ENCODE results near the gene ARMC2. TPM values are rescaled to one million over a fixed set of nuclear protein-coding genes. Genes with fewer than 3 reads are reported as not detected.
A peak's percentile ranks its signal among the peaks of the same experiment; 100 is the strongest.

ARMC2 gene
- total RNA-seq, 1 donor from 2014 or later: 4.7 TPM

- Histone ChIP-seq H3K9ac (ENCODE audit: low read depth in 1 of 3, low read length in 3 of 3) (peak overlapping the region; percentile 55 to 78 (median 73)), H3K27ac (ENCODE audit: low read depth, low read length) (peak overlapping the region; percentile 85), H3K36me3 (ENCODE audit: control insufficient read depth in 3 of 3, insufficient read depth in 3 of 3, low read length in 3 of 3) (no peaks in the 10 kb centered on the region), H3K9me3 (ENCODE audit: control insufficient read depth in 3 of 3, low read length in 3 of 3) (no peaks in the 10 kb centered on the region), H3K27me3 (ENCODE audit: control insufficient read depth in 3 of 3, insufficient read depth in 3 of 3, low read length in 3 of 3) (no peaks in the 10 kb centered on the region), H3K4me1 (ENCODE audit: control insufficient read depth in 3 of 3, insufficient read depth in 3 of 3, low read length in 3 of 3) (peaks cover 60 to 65% (median 60%) of the 10 kb centered on the region in 3 donors), H3K4me3 (ENCODE audit: low read length in 3 of 3) (peak overlapping the region; percentile 45 to 70 (median 62))
Observed at GRCh38 chr6:108944707-108945680, 96.8 kb downstream of the ARMC2 start.

- no peaks in the 10 kb centered on the region for H3K9me3 ChIP-seq (ENCODE audit: control insufficient read depth in 3 of 3, low read length in 3 of 3)
- H3K36me3 ChIP-seq (ENCODE audit: control insufficient read depth in 3 of 3, insufficient read depth in 3 of 3, low read length in 3 of 3): no peaks in the 10 kb centered on the region
- peak overlapping the region; percentile 85 for H3K27ac ChIP-seq (ENCODE audit: low read depth, low read length)
- peaks cover 54 to 60% (median 58%) of the 10 kb centered on the region in 3 donors for H3K4me1 ChIP-seq (ENCODE audit: control insufficient read depth in 3 of 3, insufficient read depth in 3 of 3, low read length in 3 of 3)
- H3K4me3 ChIP-seq (ENCODE audit: low read length in 3 of 3): peak overlapping the region; percentile 45 to 70 (median 62)
- H3K27me3 ChIP-seq (ENCODE audit: control insufficient read depth in 3 of 3, insufficient read depth in 3 of 3, low read length in 3 of 3): no peaks in the 10 kb centered on the region
- H3K9ac ChIP-seq (ENCODE audit: low read depth in 1 of 3, low read length in 3 of 3): peak overlapping the region; percentile 55 to 78 (median 73)
Observed at GRCh38 chr6:108945681-108946159, 97.5 kb downstream of the ARMC2 start.

DNA sequence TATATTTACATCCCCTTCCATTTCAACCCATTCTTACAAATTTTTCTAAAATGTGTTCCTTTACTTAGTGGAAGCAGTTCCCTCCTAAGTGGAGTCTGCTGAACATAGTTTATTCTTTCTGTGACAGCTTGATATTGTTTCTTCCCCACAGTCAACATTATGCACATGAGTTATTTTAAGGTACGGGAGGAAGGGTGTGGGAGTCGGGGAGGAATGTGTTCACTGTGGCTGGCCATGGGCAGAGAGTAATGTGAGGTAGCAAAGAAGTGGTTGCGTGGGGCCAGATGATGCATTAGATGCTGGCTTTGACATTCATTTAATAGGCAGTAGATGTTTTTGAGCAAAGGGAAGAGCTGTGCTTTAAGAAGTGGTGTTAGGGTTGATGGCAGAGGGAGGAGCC, 98.5 kb downstream of the ARMC2 start:
- peaks cover 54 to 60% (median 56%) of the 10 kb centered on the region in 3 donors for H3K4me1 ChIP-seq (ENCODE audit: control insufficient read depth in 3 of 3, insufficient read depth in 3 of 3, low read length in 3 of 3)
- H3K9ac ChIP-seq (ENCODE audit: low read depth in 1 of 3, low read length in 3 of 3): peak overlapping the region in 1 of 3 donors; percentile 73
- peak overlapping the region; percentile 85 for H3K27ac ChIP-seq (ENCODE audit: low read depth, low read length)
- no peaks in the 10 kb centered on the region for H3K9me3 ChIP-seq (ENCODE audit: control insufficient read depth in 3 of 3, low read length in 3 of 3)
- H3K36me3 ChIP-seq (ENCODE audit: control insufficient read depth in 3 of 3, insufficient read depth in 3 of 3, low read length in 3 of 3): no peaks in the 10 kb centered on the region
- peak overlapping the region in 2 of 3 donors; percentile 6 to 42 for H3K4me3 ChIP-seq (ENCODE audit: low read length in 3 of 3)
- H3K27me3 ChIP-seq (ENCODE audit: control insufficient read depth in 3 of 3, insufficient read depth in 3 of 3, low read length in 3 of 3): no peaks in the 10 kb centered on the region

GRCh38 chr6:108947114-108947854, 99.1 kb downstream of the ARMC2 start:
- Histone ChIP-seq H3K4me3 (ENCODE audit: low read length in 3 of 3) (peak overlapping the region in 2 of 3 donors; percentile 6 to 46), H3K9ac (ENCODE audit: low read depth in 1 of 3, low read length in 3 of 3) (peak overlapping the region in 1 of 3 donors; percentile 73), H3K27me3 (ENCODE audit: control insufficient read depth in 3 of 3, insufficient read depth in 3 of 3, low read length in 3 of 3) (no peaks in the 10 kb centered on the region), H3K27ac (ENCODE audit: low read depth, low read length) (peak overlapping the region; percentile 85), H3K4me1 (ENCODE audit: control insufficient read depth in 3 of 3, insufficient read depth in 3 of 3, low read length in 3 of 3) (peaks cover 54 to 64% (median 56%) of the 10 kb centered on the region in 3 donors), H3K36me3 (ENCODE audit: control insufficient read depth in 3 of 3, insufficient read depth in 3 of 3, low read length in 3 of 3) (no peaks in the 10 kb centered on the region), H3K9me3 (ENCODE audit: control insufficient read depth in 3 of 3, low read length in 3 of 3) (no peaks in the 10 kb centered on the region)

- Histone ChIP-seq H3K9ac (ENCODE audit: low read depth in 1 of 3, low read length in 3 of 3) (peak overlapping the region in 1 of 3 donors; percentile 28), H3K27ac (ENCODE audit: low read depth, low read length) (peak overlapping the region; percentile 85), H3K4me3 (ENCODE audit: low read length in 3 of 3) (peak overlapping the region; percentile 20 to 41 (median 32)), H3K36me3 (ENCODE audit: control insufficient read depth in 3 of 3, insufficient read depth in 3 of 3, low read length in 3 of 3) (no peaks in the 10 kb centered on the region), H3K9me3 (ENCODE audit: control insufficient read depth in 3 of 3, low read length in 3 of 3) (no peaks in the 10 kb centered on the region), H3K27me3 (ENCODE audit: control insufficient read depth in 3 of 3, insufficient read depth in 3 of 3, low read length in 3 of 3) (no peaks in the 10 kb centered on the region), H3K4me1 (ENCODE audit: control insufficient read depth in 3 of 3, insufficient read depth in 3 of 3, low read length in 3 of 3) (peaks cover 52 to 70% (median 57%) of the 10 kb centered on the region in 3 donors)
Observed at GRCh38 chr6:108948181-108948661, 100.0 kb downstream of the ARMC2 start.

GRCh38 chr6:108951351-108951953, 103.2 kb downstream of the ARMC2 start:
- Histone ChIP-seq H3K27me3 (ENCODE audit: control insufficient read depth in 3 of 3, insufficient read depth in 3 of 3, low read length in 3 of 3) (no peaks in the 10 kb centered on the region), H3K4me3 (ENCODE audit: low read length in 3 of 3) (no peak overlapping the region), H3K9ac (ENCODE audit: low read depth in 1 of 3, low read length in 3 of 3) (no peak overlapping the region), H3K36me3 (ENCODE audit: control insufficient read depth in 3 of 3, insufficient read depth in 3 of 3, low read length in 3 of 3) (no peaks in the 10 kb centered on the region), H3K4me1 (ENCODE audit: control insufficient read depth in 3 of 3, insufficient read depth in 3 of 3, low read length in 3 of 3) (peaks cover 26 to 44% (median 27%) of the 10 kb centered on the region in 3 donors), H3K9me3 (ENCODE audit: control insufficient read depth in 3 of 3, low read length in 3 of 3) (no peaks in the 10 kb centered on the region), H3K27ac (ENCODE audit: low read depth, low read length) (no peak overlapping the region)

- peak overlapping the region; percentile 20 to 63 (median 41) for H3K4me3 ChIP-seq (ENCODE audit: low read length in 3 of 3)
- H3K36me3 ChIP-seq (ENCODE audit: control insufficient read depth in 3 of 3, insufficient read depth in 3 of 3, low read length in 3 of 3): no peaks in the 10 kb centered on the region
- H3K9ac ChIP-seq (ENCODE audit: low read depth in 1 of 3, low read length in 3 of 3): peak overlapping the region in 2 of 3 donors; percentile 46 to 70
- H3K4me1 ChIP-seq (ENCODE audit: control insufficient read depth in 3 of 3, insufficient read depth in 3 of 3, low read length in 3 of 3): peaks cover 12 to 32% (median 14%) of the 10 kb centered on the region in 3 donors
- peak overlapping the region; percentile 56 for H3K27ac ChIP-seq (ENCODE audit: low read depth, low read length)
- no peaks in the 10 kb centered on the region for H3K9me3 ChIP-seq (ENCODE audit: control insufficient read depth in 3 of 3, low read length in 3 of 3)
- no peaks in the 10 kb centered on the region for H3K27me3 ChIP-seq (ENCODE audit: control insufficient read depth in 3 of 3, insufficient read depth in 3 of 3, low read length in 3 of 3)
Observed at GRCh38 chr6:108952776-108953486, 104.7 kb downstream of the ARMC2 start.

DNA sequence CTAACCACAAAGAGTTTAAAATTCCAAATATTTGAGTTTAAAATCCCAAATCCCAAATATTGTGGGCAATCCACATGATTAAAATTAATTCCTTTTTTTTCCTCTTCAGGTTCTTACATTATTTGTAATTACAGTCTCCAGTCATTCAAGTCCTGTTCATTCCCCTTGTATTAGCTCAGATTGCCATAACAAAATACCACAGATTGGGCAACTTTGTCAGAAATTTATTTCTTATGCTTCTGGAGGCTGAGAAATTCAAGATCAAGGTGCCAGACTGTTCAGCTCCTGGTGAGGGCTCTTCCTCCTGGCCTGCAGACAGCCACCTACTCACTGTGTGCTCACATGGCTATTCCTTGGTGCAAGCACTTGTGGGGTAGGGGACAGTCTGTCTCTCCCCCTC, 105.5 kb downstream of the ARMC2 start:
- no peaks in the 10 kb centered on the region for H3K9me3 ChIP-seq (ENCODE audit: control insufficient read depth in 3 of 3, low read length in 3 of 3)
- no peak overlapping the region for H3K4me3 ChIP-seq (ENCODE audit: low read length in 3 of 3)
- H3K9ac ChIP-seq (ENCODE audit: low read depth in 1 of 3, low read length in 3 of 3): no peak overlapping the region
- peaks cover 5 to 24% (median 7%) of the 10 kb centered on the region in 3 donors for H3K4me1 ChIP-seq (ENCODE audit: control insufficient read depth in 3 of 3, insufficient read depth in 3 of 3, low read length in 3 of 3)
- H3K36me3 ChIP-seq (ENCODE audit: control insufficient read depth in 3 of 3, insufficient read depth in 3 of 3, low read length in 3 of 3): no peaks in the 10 kb centered on the region
- no peaks in the 10 kb centered on the region for H3K27me3 ChIP-seq (ENCODE audit: control insufficient read depth in 3 of 3, insufficient read depth in 3 of 3, low read length in 3 of 3)
- no peak overlapping the region for H3K27ac ChIP-seq (ENCODE audit: low read depth, low read length)

Measured in skeletal muscle tissue (tissue), 4 donors.